ENCODE measurements around the gene GPHN.
"Not testable (repeated sequence)": the region's sequence is repeated elsewhere in the genome, so short reads cannot be mapped to it uniquely, and the experiment has no call there.

Gene GPHN

DNA sequence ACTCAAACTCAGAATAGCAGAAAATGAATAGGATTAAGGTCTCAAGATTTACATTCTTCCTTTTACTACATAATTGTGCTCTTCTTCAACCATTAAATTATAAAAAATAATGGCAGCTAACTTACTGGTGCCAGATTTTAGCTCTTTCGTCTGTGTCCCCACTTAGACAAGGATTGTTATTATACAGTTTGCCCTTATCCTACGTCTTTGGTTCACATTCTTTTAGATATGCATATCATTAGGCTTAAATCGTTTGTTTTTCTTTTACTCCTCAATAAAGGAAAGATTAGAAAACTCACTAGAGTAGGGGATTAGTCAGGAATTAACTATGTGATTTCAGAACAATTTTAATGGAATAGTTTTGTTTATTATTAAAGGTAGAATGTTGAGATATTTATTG, 551.6 kb downstream of the GPHN start:
- DNase-seq (ENCODE audit: low spot score), result no peak

DNA sequence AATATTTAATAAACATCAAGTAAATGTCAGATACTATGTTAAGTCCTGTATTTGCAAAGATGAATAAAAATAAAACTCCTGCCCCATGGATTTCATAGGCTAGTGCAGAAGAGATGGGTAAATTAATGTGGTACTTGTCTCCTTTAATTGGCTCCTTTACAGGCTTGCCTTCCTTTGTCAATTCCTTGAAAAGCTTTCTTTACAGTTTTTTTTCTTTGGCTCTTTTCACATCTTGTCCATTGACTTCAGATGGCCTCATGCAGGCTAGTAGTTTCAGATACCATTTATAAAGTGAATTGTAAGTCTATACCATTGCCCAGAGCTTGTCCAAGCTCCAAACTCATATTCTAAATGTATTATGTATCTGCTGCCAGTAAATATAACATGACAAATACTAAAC, 552.6 kb downstream of the GPHN start:
- no peak for DNase-seq (ENCODE audit: low spot score)

DNA sequence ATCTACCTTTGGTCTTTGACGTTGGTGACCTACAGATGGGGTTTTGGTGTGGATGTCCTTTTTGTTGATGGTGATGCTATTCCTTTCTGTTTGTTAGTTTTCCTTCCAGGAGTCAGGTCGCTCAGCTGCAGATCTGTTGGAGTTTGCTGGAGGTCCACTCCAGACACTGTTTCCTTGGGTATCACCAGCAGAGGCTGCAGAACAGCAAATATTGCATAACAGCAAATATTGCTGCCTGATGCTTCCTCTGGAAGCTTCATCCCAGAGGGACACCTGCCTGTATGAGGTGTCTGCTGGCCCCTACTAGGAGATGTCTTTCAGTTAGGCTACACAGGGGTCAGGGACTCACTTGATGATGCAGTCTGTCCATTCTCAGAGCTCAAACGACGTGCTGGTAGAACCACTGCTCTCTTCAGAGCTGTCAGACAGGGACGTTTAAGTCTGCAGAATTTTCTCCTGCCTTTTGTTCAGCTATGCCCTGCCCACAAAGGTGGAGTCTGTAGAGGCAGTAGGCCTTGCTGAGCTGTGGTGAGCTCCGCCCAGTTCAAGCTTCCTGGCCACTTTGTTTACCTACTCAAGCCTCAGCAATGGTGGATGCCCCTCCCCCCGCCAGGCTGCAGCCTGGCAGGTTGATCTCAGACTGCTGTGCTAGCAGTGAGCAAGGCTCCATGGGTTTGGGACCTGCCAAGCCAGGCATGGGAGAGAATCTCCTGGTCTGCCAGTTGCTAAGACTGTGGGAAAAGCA, 559.3 kb downstream of the GPHN start:
- not testable (repeated sequence) for DNase-seq (ENCODE audit: low spot score)

DNA sequence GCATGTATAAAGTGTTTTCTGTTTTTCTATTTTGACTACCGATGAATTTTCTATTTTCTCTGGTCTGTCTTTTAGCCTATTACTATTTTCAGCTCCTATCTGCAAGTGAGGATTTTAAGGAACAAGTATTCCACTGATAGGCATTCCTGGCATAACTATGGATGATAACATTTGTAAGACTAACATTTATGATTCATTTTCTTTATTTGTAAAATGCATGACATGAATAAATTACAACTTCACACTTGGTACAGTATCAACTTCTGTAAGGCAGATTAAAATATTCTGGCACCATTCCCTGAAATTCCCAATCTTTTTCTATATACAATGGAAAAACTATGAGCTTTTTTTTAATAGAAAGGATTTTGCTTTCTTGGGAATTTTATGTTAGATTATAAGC, 560.3 kb downstream of the GPHN start:
- no peak for DNase-seq (ENCODE audit: low spot score)

DNA sequence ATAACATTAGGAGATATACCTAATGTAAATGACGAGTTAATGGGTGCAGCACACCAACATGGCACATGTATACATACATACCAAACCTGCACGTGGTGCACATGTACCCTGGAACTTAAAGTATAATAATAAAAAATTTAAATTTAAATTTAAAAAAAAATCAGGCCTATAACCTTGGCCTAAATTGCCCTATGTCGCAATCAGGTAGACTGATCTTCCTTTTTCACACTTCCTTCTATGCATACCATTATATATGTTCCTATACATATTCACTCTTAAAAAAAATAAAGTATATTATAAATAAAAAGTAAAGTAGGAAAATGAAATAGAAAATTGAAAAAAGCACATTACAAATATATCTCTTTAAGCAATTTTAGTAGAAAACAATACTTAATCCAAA, 563.6 kb downstream of the GPHN start:
- no peak for DNase-seq (ENCODE audit: low spot score)

DNA sequence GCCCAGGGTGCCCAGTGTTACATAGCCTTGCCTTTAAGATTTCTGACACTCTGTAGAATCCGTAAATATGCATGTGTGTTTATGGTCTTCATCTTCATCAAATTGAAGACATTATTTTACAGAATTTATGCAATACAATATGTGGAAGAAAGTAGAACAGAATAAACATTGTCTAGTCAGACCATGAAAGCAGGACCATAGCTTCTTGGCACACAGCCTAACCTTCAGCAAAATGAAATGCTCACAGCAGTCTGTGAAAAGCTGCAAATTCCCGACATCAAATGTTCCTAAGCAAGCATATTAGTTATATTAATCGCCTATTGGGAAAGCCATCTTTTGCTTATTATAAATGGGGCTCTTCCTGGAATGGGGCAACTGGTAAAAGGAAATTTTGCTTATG, 570.0 kb downstream of the GPHN start:
- no peak for DNase-seq (ENCODE audit: low spot score)

DNA sequence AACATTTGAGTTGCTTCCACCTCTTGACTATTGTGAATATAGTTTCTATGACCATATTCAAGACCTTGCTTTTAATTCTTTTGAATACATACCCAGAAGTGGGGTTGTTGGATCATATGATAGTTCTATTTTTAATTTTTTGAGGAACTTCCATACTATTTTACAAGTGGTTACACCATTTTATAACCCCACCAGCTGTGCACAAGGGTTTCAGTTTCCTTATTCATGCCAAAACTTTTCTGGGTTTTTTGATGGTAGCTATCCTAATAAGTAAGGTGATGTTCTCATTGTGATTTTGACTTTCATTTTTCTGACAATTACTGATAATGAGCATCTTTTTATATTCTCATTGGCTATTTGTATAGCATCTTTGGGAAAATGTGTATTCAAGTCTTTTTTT, 571.9 kb downstream of the GPHN start:
- DNase-seq (ENCODE audit: low spot score), result no peak

DNA sequence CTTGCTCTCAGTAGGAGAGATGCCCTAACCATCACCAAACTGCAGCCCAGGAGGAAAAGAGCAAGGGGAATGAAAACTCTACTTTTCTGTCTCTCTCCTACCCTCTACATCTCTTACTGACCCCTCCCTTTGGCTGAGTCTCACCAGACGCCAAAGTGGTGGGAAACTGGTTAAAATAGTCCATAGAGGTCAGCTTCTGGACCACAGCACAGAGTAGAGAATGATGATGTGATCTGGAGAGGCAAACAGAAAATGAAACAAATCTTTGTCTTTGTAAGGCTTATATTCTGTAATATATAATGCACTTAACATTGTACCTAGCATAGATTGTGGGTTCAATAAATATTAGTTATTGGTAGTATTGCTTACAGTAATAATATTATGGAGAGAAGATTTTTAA, 600.3 kb downstream of the GPHN start:
- DNase-seq (ENCODE audit: low spot score), result no peak

DNA sequence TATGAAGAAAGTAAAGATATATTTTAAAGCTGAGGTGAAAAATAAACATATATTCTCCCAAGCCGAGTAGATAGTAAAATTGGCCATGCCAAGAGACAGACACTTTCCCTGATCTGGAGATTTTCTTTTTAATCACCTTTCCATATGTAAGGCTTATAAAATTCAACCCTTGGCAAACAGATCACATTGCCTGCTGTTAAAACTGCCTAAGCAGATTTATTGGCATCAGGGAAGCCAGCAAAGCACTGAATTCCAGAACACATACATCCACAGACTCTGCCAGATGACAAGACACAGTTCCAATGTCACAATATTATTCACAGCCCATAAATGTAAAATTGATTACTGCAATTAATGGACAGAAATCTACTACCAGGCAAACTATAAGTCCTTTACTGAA, 603.1 kb downstream of the GPHN start:
- DNase-seq (ENCODE audit: low spot score), result no peak

DNA sequence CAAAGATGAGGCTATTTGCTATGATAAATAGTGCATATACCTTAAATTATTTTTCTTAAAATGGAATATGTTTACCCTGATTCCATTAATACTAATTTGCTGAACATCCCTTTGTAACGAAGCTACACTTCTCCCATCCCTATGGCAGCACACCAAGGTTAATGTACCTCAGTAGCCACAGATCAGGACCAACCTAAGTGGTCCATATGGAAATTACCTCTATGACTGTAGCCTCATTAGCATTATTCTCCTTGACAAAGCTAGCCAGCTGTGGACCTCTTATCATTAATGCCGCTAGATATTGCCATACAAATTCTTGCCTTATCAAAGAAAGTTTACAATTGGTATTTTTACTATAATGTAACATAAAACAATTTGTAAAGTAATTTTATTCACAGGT, 604.4 kb downstream of the GPHN start:
- DNase-seq (ENCODE audit: low spot score), result no peak

DNA sequence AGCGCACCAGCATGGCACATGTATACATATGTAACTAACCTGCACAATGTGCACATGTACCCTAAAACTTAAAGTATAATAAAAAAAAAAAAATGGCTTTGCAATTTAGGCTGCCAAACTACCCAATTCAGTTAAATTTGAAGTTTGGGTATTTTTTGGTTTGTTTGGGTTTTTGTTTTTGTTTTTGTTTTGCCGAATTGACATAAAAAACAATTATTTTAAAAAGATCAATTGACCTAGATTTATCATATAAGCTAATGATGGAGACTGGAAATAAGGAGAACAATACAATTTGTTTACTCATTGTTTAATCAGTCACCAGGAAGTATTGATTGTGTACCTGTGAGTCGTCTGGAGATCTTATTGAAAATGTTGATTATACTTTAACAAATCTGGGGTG, 619.2 kb downstream of the GPHN start:
- no peak for DNase-seq (ENCODE audit: low spot score)

DNA sequence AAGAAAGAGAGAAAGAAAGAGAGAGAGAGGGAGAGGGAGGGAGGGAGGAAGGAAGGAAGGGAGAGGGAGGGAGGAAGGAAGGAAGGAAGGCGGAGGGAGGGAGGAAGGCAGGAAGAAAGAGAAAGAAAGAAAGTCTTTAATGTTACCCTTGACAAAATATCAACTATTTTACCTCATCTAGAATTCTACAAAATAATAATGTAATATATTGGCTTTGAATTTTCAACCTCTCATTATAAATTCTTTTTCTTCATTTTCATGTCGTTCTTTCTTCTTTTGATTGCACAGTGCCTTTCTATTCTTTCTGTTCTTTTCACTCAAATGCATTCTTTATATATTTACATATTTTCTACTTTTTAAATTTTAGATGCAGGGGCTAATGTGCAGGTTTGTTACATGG, 621.8 kb downstream of the GPHN start:
- DNase-seq (ENCODE audit: low spot score), result no peak

DNA sequence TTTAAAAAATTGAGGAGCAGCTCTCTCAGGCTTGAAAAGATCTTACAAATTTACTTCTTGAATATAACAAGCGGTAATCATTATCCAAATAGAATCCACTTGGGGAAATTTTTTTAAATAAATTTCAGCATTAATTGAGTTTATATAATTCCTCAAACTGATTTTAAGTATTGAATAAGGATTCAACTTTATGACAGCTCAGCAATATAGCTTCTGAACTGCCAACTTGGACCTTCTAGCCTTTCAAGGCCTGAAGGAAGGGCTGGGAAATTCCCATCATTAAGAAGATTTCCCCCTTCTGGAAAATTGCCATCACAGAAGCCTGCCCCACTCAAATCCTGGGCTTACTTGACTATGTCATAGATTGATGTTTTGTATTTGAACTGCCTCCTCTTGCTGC, 623.7 kb downstream of the GPHN start:
- DNase-seq (ENCODE audit: low spot score), result no peak

DNA sequence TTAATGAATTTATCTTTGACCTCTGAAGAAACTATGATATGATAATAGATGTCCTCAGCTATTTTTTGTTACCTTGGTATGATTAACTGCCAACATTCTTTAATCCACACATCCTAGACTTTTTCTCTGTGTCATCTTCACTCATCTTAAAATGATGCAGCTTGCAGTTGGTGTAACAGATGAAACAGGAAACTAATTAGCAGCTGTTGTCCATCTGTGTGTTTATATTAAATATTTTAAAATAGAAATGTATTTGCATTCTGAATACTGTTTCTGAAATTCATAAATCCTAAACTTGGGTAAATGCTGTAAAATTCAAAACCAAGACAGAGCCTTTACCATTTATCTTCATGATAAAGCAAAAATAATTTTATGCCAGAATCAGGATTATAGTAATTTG, 625.2 kb downstream of the GPHN start:
- DNase-seq (ENCODE audit: low spot score), result no peak

DNA sequence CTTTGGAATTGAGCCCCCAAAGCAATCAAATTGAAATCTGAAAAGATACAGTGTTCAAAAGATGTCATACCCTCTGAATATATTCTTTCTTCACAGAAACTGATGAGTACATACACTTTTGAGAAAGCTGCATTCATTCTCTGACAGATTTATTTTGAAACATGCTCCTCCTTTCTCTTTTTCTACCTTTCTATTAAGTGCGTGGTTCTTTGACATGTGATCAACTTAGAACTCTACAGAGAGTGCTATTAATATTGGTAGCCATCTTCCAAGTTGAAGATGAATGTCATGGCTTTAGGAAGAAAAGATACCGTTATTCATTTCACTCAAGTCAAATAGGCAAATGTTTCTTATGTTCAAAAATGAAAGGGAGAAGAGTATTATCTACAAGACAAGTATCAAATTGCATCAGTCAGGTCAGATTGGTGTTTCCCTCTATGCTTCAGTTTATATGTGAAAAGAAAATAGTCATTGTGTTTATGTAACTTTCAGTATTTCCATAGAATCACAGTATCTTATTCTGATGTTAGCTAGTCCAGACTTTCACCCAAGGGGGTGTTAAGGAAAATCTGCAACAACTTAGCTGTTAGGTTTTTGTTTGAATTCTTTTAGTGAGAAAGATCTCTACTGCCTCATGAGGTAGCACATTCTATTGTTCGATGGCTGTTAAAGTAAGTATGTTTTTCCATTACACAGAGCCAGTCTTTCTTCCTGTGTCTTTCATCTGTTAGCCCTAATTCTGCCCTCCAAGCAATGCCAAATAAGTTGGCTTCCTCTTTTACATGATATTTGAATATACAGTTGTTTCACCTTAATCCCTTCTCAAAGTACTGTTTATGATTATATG, 625.9 kb downstream of the GPHN start:
- DNase-seq (ENCODE audit: low spot score), result no peak

DNA sequence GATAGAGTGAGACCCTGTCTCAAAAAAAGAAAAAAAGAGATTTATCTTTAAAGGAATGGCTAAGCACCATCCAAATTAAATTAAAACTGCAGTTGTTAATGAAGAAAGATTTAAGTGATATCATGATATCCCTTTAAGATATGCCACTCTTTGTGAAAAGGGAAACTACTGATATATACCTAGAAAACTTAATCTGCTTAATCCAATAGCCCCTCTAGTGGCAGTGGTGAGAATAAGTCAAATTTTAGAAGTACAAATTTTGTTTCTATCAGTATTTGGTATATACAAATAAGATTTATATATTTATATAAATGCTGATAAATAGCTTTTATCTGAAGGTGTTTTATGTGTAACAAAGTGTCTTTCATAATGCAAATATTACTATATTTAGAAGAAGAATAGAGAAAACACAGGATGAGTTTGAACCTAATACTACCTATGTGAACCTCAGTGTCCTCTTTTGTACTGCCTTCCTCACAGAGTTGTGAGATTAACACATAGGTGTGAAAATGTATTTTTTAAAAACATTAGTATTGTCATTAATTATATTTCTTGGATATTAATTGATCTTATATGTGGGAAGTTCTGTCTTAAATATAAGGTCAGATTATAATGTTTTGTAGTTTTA, 629.9 kb downstream of the GPHN start:
- DNase-seq (ENCODE audit: low spot score), result no peak

DNA sequence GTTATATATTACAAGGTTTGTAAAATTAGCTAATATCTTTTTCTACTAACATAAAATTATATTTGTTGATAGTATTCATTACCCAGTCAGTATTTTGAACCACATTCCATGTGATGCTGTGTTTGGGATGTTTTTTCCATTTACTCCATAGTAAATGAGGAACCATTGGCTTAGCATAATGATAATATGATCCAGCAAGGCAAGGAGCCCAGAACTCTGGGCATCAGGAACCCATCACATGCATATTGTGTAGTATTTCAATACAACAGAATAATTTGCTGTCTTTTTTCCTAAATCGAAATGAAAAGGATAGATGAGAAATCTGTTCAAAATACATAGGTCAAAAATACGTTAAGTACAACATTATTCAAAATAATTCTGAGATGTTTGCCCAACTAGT, 632.6 kb downstream of the GPHN start:
- DNase-seq (ENCODE audit: low spot score), result no peak

DNA sequence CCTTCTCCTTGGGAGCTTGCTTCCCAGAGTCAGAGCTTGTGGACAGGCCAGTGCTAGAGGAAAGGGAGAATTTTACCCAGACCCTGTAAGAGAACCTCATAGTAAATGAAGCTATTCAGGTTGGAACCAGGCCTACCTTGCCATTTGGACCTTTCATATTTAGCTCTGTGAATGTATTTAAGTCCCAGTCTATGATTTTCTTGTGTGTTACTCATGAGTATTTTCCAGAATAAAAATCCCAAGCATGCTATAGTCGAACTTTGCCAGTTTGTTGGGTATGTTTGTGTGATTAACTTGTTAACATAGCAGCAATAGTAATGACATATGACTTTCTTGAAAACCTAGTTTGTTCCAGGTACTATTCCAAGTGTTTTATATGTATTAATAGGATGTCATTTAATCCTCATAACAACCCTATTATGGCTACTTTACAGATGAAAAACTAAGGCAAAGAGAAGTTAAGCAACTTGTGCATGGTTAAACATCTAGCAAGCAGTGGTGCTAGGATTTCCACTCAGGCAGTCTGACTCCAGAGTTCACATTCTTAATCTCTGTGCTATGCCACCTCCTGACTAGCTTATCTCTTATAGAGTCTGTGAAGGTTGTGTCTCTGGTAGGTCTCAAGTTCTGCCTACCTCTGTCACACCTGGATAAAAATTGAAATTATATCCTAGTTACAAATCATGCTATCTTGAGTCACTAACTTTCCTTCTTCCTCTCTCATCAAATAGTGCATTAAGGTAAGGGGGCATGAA, 633.4 kb downstream of the GPHN start:
- no peak for DNase-seq (ENCODE audit: low spot score)

DNA sequence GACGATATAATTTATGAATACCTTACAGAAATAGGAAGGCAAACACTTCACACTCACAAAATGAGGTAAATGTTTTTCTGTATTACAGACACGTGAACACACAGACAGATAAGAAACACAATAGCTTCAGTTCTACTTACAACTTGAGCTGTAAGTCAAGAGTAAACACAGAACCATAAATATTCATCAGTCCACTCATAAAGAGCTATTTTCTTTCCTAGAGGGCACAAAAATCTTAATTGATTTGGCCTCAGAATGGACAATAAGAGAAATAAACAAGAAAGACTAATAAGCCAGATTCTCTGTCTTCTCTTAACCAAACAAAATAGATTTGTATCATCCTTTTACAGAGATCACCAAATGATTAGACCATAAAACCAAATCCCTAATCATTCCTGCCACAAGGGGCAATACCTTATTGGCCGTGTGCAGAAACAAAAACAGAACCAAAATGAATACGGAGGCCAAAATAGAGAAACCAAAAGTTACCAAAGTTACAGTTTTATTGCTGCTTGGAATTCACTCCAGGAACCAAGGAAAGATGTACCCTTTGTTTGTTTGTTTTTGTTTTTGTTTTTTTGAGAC, 643.2 kb downstream of the GPHN start:
- DNase-seq (ENCODE audit: low spot score), result no peak

DNA sequence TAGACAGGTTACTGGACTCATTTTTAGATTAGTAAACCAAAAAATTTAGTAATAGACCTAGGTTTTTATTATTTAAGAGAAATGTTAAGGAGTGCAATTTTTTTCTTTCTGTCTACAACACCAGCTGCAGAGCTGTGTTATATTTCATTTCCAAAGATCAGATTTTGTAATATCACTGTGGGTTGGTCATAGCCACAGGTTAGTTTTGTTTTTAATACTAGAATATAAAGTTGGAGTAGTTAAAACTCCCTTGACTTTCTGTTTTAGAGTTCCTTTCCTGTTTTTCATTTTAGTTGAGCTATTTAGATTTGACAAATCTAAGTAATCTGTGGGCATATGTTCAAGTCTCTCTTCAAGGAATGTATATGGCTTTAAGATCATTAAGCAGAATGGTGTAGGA, 650.6 kb downstream of the GPHN start:
- DNase-seq (ENCODE audit: low spot score), result no peak

DNA sequence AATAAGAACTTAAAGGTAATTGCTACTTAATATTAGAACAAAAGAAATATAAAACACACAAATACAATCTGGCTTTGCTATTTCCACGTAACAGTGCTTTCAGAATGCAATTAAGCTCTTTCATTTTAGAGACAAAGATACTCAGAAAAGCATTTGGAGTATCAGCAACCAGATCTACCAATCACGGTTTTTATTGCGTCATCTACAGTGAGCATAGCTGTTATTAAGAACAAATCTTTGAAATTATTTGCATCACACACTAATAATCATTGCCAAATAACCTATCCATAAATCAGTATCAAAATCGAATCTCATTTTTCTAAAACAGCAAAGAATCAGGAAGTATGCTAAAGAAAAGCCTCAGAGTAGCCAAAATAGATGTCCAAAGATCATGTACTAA, 654.4 kb downstream of the GPHN start:
- DNase-seq (ENCODE audit: low spot score), result no peak

DNA sequence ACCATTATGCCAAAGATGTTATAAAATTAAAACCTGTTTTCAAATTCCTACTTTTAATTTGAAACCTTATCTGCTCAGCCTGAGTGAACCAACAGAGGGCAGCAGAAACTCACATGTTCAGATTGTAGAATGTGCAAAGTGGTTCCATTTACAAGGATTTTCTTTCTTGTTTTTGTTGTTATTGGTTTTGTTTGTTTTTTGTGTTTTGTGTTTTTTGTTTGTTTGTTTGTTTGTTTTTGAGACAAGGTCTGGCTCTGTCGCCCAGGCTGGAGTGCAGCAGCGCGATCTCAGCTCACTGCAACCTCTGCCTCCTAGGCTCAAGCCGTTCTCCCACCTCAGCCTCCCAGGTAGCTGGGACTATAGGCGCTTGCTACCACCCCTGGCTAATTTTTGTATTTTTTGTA, 658.5 kb downstream of the GPHN start:
- peak; percentile 37 for DNase-seq (ENCODE audit: low spot score)

All from hematopoietic multipotent progenitor cell treated with erythropoietin and hydrocortisone succinate and interleukin-3 and kit ligand, for 15 days (in vitro differentiated cells).